ENCODE data around the gene MIB2. TPM values are rescaled to one million over a fixed set of nuclear protein-coding genes. Genes with fewer than 3 reads are reported as not detected.

MIB2 gene
- polyA plus RNA-seq, 6 donors from 2014 or later: 11.0 to 20.6 (median 13.1) TPM

- DNase-seq (no peak), ATAC-seq (ENCODE audit: low read depth in 2 of 2) (no peak)
- no peaks in the 10 kb centered on the region for H3K9me3 Mint-ChIP-seq
- H3K36me3 Mint-ChIP-seq: no peaks in the 10 kb centered on the region
- peaks cover 4 to 18% (median 5%) of the 10 kb centered on the region in 3 donors for H3K27me3 Mint-ChIP-seq
- H3K27ac Mint-ChIP-seq: no peak overlapping the region
- H3K4me3 Mint-ChIP-seq: peak overlapping the region in 7 of 8 donors; percentile 56 to 83 (median 73)
- H3K4me1 Mint-ChIP-seq: peaks cover 16 to 22% (median 19%) of the 10 kb centered on the region in 3 donors
Measured at GRCh38 chr1:1600861-1601563, 14.3 kb upstream of the MIB2 start.

GRCh38 chr1:1601564-1602303 is 13.6 kb upstream of the MIB2 start:
- no peaks in the 10 kb centered on the region for H3K9me3 Mint-ChIP-seq
- H3K27ac Mint-ChIP-seq: peak overlapping the region in 1 of 6 donors; percentile 53
- peak overlapping the region in 6 of 8 donors; percentile 24 to 75 (median 46) for H3K4me3 Mint-ChIP-seq
- H3K27me3 Mint-ChIP-seq: peaks cover 4 to 18% (median 5%) of the 10 kb centered on the region in 3 donors
- H3K4me1 Mint-ChIP-seq: peaks cover 18 to 23% (median 21%) of the 10 kb centered on the region in 3 donors
- H3K36me3 Mint-ChIP-seq: no peaks in the 10 kb centered on the region
- ATAC-seq (ENCODE audit: low read depth in 2 of 2): no peak
- no peak for DNase-seq

GRCh38 chr1:1602304-1602967 is 12.9 kb upstream of the MIB2 start:
- peak overlapping the region in 6 of 8 donors; percentile 8 to 67 (median 38) for H3K4me3 Mint-ChIP-seq

GRCh38 chr1:1602968-1603506 is 12.3 kb upstream of the MIB2 start:
- H3K4me3 Mint-ChIP-seq: peak overlapping the region in 3 of 8 donors; percentile 8 to 67 (median 59)
- H3K27ac Mint-ChIP-seq: peak overlapping the region in 2 of 6 donors; percentile 42 to 49
- no peak for ATAC-seq (ENCODE audit: low read depth in 2 of 2)

More at GRCh38 chr1:1602304-1602967, 12.9 kb upstream of the MIB2 start:
- ATAC-seq (ENCODE audit: low read depth in 2 of 2) (peak in 1 of 2 donors; percentile 19), DNase-seq (no peak)
- Mint-ChIP-seq H3K27ac (peak overlapping the region in 4 of 6 donors; percentile 11 to 53 (median 46)), H3K9me3 (no peaks in the 10 kb centered on the region), H3K27me3 (peaks cover 4 to 18% (median 5%) of the 10 kb centered on the region in 3 donors), H3K4me1 (peaks cover 25 to 28% (median 27%) of the 10 kb centered on the region in 3 donors), H3K36me3 (no peaks in the 10 kb centered on the region)

GRCh38 chr1:1603671-1604373 is 11.5 kb upstream of the MIB2 start:
- H3K4me1 Mint-ChIP-seq: peaks cover 28 to 31% (median 29%) of the 10 kb centered on the region in 3 donors
- H3K9me3 Mint-ChIP-seq: no peaks in the 10 kb centered on the region
- peak overlapping the region in 2 of 8 donors; percentile 32 to 36 for H3K4me3 Mint-ChIP-seq
- H3K27me3 Mint-ChIP-seq: peaks cover 3 to 9% (median 4%) of the 10 kb centered on the region in 3 donors
- no peaks in the 10 kb centered on the region for H3K36me3 Mint-ChIP-seq
- DNase-seq (no peak), ATAC-seq (ENCODE audit: low read depth in 2 of 2) (no peak)
- peak overlapping the region in 2 of 6 donors; percentile 88 to 91 for H3K27ac Mint-ChIP-seq

More at GRCh38 chr1:1602968-1603506, 12.3 kb upstream of the MIB2 start:
- Mint-ChIP-seq H3K36me3 (no peaks in the 10 kb centered on the region), H3K4me1 (peaks cover 30 to 32% (median 31%) of the 10 kb centered on the region in 3 donors), H3K27me3 (peaks cover 4 to 13% (median 5%) of the 10 kb centered on the region in 3 donors), H3K9me3 (no peaks in the 10 kb centered on the region)
- no peak for DNase-seq

- DNase-seq (no peak), ATAC-seq (ENCODE audit: low read depth in 2 of 2) (no peak)
- Mint-ChIP-seq H3K27ac (peak overlapping the region in 3 of 6 donors; percentile 62 to 91 (median 88)), H3K4me3 (peak overlapping the region in 3 of 8 donors; percentile 28 to 66 (median 32)), H3K4me1 (peaks cover 24 to 28% (median 26%) of the 10 kb centered on the region in 3 donors), H3K36me3 (no peaks in the 10 kb centered on the region), H3K27me3 (peaks cover 0 to 5% (median 4%) of the 10 kb centered on the region in 3 donors), H3K9me3 (no peaks in the 10 kb centered on the region)
Measured at GRCh38 chr1:1604374-1605033, 10.8 kb upstream of the MIB2 start.

GRCh38 chr1:1605034-1605591 is 10.2 kb upstream of the MIB2 start:
- ATAC-seq (ENCODE audit: low read depth in 2 of 2) (no peak), DNase-seq (no peak)
- Mint-ChIP-seq H3K4me3 (peak overlapping the region in 2 of 8 donors; percentile 28 to 65), H3K36me3 (no peaks in the 10 kb centered on the region), H3K4me1 (peaks cover 24 to 28% (median 26%) of the 10 kb centered on the region in 3 donors), H3K9me3 (no peaks in the 10 kb centered on the region), H3K27ac (peak overlapping the region in 3 of 6 donors; percentile 62 to 88 (median 81)), H3K27me3 (peaks cover 0 to 5% (median 4%) of the 10 kb centered on the region in 3 donors)

GRCh38 chr1:1605724-1606123 is 9.6 kb upstream of the MIB2 start:
- H3K36me3 Mint-ChIP-seq: no peaks in the 10 kb centered on the region
- no peak overlapping the region for H3K27ac Mint-ChIP-seq
- H3K9me3 Mint-ChIP-seq: no peaks in the 10 kb centered on the region
- peaks cover 24 to 28% (median 26%) of the 10 kb centered on the region in 3 donors for H3K4me1 Mint-ChIP-seq
- DNase-seq (no peak), ATAC-seq (ENCODE audit: low read depth in 2 of 2) (no peak)
- peaks cover 0 to 4% (median 2%) of the 10 kb centered on the region in 3 donors for H3K27me3 Mint-ChIP-seq
- no peak overlapping the region for H3K4me3 Mint-ChIP-seq

- Mint-ChIP-seq H3K27me3 (peaks cover 0 to 4% (median 0%) of the 10 kb centered on the region in 3 donors), H3K4me3 (no peak overlapping the region), H3K9me3 (no peaks in the 10 kb centered on the region), H3K27ac (no peak overlapping the region), H3K4me1 (peaks cover 24 to 28% (median 26%) of the 10 kb centered on the region in 3 donors), H3K36me3 (no peaks in the 10 kb centered on the region)
- ATAC-seq (ENCODE audit: low read depth in 2 of 2) (no peak), DNase-seq (no peak)
Measured at GRCh38 chr1:1606232-1606631, 9.1 kb upstream of the MIB2 start.

- H3K4me3 Mint-ChIP-seq: no peak overlapping the region
- H3K4me1 Mint-ChIP-seq: peaks cover 28 to 31% (median 30%) of the 10 kb centered on the region in 3 donors
- no peaks in the 10 kb centered on the region for H3K9me3 Mint-ChIP-seq
Measured at GRCh38 chr1:1609822-1610485, 5.3 kb upstream of the MIB2 start.

GRCh38 chr1:1610796-1611195 is 4.5 kb upstream of the MIB2 start:
- Mint-ChIP-seq H3K4me3 (peak overlapping the region in 1 of 8 donors; percentile 41), H3K27ac (peak overlapping the region in 1 of 6 donors; percentile 52), H3K36me3 (no peaks in the 10 kb centered on the region), H3K9me3 (no peaks in the 10 kb centered on the region), H3K4me1 (peaks cover 29 to 31% (median 29%) of the 10 kb centered on the region in 3 donors), H3K27me3 (no peaks in the 10 kb centered on the region)
- no peak for ATAC-seq (ENCODE audit: low read depth in 2 of 2)
- DNase-seq: no peak

More at GRCh38 chr1:1609822-1610485, 5.3 kb upstream of the MIB2 start:
- Mint-ChIP-seq H3K27me3 (no peaks in the 10 kb centered on the region), H3K27ac (no peak overlapping the region), H3K36me3 (no peaks in the 10 kb centered on the region)
- no peak for ATAC-seq (ENCODE audit: low read depth in 2 of 2)
- DNase-seq: no peak
